HCT116 (cell line): ENCODE results near the gene DPYSL5. TPM values are rescaled to one million over a fixed set of nuclear protein-coding genes. Genes with fewer than 3 reads are reported as not detected.

ENCODE experiments used
- ATAC-seq: fragments of 200-7000 bp; cut with Tn5 transposase; 2 replicates; pipeline ENCODE4 v1.9.1; 2020; ENCODE audit warnings: mild to moderate bottlenecking, moderate library complexity
- BruUV-seq: library from RNA; stranded (reverse); fragments of 400-500 nt; replicated peaks from 2 replicates; lab custom pipeline; 2021; lab: Mats Ljungman, UMichigan
- CTCF ChIA-PET: fragments of 300-600 bp; sonication (Branson Sonifier 250); formaldehyde crosslinking; loops from one replicate; lab custom pipeline; 2021; ENCODE audit warnings: antibody characterized with exemption; lab: Charles Lee
- POLR2A ChIA-PET: fragments of 300-600, 350-600 bp; sonication (Branson Sonifier 250); formaldehyde crosslinking; loops from one replicate; lab custom pipeline; 2021; ENCODE audit warnings: antibody characterized with exemption; lab: Charles Lee
- RAD21 ChIA-PET, 2 experiments: fragments of 300-600 bp; sonication (Branson Sonifier 250); formaldehyde crosslinking; loops; one replicate each; lab custom pipeline; 2023; ENCODE audit warnings: low total read pairs in 2 of 2; ENCODE audit not compliant: uncharacterized antibody in 2 of 2, unreplicated experiment in 2 of 2, low non-redundant PET in 1 of 2; lab: Charles Lee
- DNase-seq: peaks from one replicate; pipeline ENCODE4 v3.0.0-alpha.2; 2010; ENCODE audit warnings: low read depth, low spot score
- H2AFZ ChIP-seq: fragments of 200-600 bp; shearing (Covaris generic), sonication (generic); 2 replicates; pipeline ENCODE4 v1.6.1; 2017; ENCODE audit warnings: low read depth, mixed run types, mixed read lengths, antibody characterized with exemption, low read length; ENCODE audit not compliant: poor library complexity, severe bottlenecking
- H3K27ac ChIP-seq: 2 replicates; pipeline ENCODE4 v1.5.1; 2012; ENCODE audit warnings: low read depth, low read length
- H3K27me3 ChIP-seq: fragments of 200-600 bp; sonication (generic); 2 replicates; pipeline ENCODE4 v1.6.1; 2016; ENCODE audit warnings: mixed run types, low read length, mixed read lengths; ENCODE audit not compliant: insufficient read depth
- H3K36me3 ChIP-seq, 2 experiments: fragments of 200-500 bp in 1 of 2; fragments of 200-600 bp in 1 of 2; sonication (Bioruptor generic) in 1 of 2; sonication (generic) in 1 of 2; 2 replicates each; pipeline versions ENCODE4 v1.5.1 to v1.6.1; 2014 to 2016; ENCODE audit warnings: low read length in 2 of 2, inconsistent platforms in 1 of 2, mixed read lengths in 1 of 2, mixed run types in 1 of 2; ENCODE audit not compliant: insufficient read depth in 2 of 2, control insufficient read depth in 1 of 2
- H3K4me1 ChIP-seq, 2 experiments: fragments of 200-600 bp in 1 of 2; sonication (generic) in 1 of 2; 2 replicates each; pipeline versions ENCODE4 v1.5.1 to v1.6.1; 2012 to 2017; ENCODE audit warnings: low read length in 2 of 2, inconsistent platforms in 1 of 2, mild to moderate bottlenecking in 1 of 2, mixed read lengths in 1 of 2, mixed run types in 1 of 2, moderate library complexity in 1 of 2; ENCODE audit not compliant: insufficient read depth in 2 of 2, control insufficient read depth in 1 of 2
- H3K4me2 ChIP-seq: fragments of 200-600 bp; sonication (generic); 2 replicates; pipeline ENCODE4 v1.6.1; 2017; ENCODE audit warnings: mixed run types, low read length, mixed read lengths
- H3K4me3 ChIP-seq, 2 experiments: fragments of 200-600 bp in 1 of 2; sonication (generic) in 1 of 2; replicated peaks in 1 of 2; 2 replicates each; pipeline ENCODE4 v1.5.1; 2011 to 2016; ENCODE audit warnings: low read length in 2 of 2, control low read depth in 1 of 2, low read depth in 1 of 2, mild to moderate bottlenecking in 1 of 2, mixed read lengths in 1 of 2, mixed run types in 1 of 2
- H3K79me2 ChIP-seq: fragments of 200-600 bp; sonication (generic); 2 replicates; pipeline ENCODE4 v1.6.1; 2017; ENCODE audit warnings: mild to moderate bottlenecking, mixed run types, low read length, moderate library complexity, mixed read lengths; ENCODE audit not compliant: insufficient read depth
- H3K9ac ChIP-seq: fragments of 200-600 bp; sonication (generic); 2 replicates; pipeline ENCODE4 v1.6.1; 2016; ENCODE audit warnings: low read length, mixed read lengths
- H3K9me2 ChIP-seq: fragments of 200-600 bp; sonication (generic), shearing (Covaris generic); 2 replicates; pipeline ENCODE4 v1.6.1; 2017; ENCODE audit warnings: mixed run types, mild to moderate bottlenecking, moderate library complexity; ENCODE audit not compliant: insufficient read depth
- H3K9me3 ChIP-seq, 2 experiments: fragments of 200-500 bp in 1 of 2; fragments of 200-600 bp in 1 of 2; sonication (Bioruptor generic) in 1 of 2; sonication (generic) in 1 of 2; 2 replicates each; pipeline ENCODE4 v1.6.1; 2014 to 2017; ENCODE audit warnings: low read length in 2 of 2, mixed read lengths in 2 of 2, inconsistent platforms in 1 of 2, low read depth in 1 of 2, mild to moderate bottlenecking in 1 of 2, mixed run types in 1 of 2, moderate library complexity in 1 of 2; ENCODE audit not compliant: control insufficient read depth in 1 of 2, insufficient read depth in 1 of 2
- H4K20me1 ChIP-seq: fragments of 200-600 bp; sonication (generic), shearing (Covaris generic); 2 replicates; pipeline ENCODE4 v1.6.1; 2017; ENCODE audit warnings: mixed run types, mild to moderate bottlenecking, moderate library complexity; ENCODE audit not compliant: insufficient read depth
- CBX3 ChIP-seq: IDR thresholded peaks from 2 replicates; pipeline ENCODE4 v1.6.1; 2012; ENCODE audit warnings: low read depth
- CEBPB ChIP-seq: IDR thresholded peaks from 2 replicates; pipeline ENCODE4 v1.6.1; 2012; ENCODE audit warnings: low read depth
- CTCF ChIP-seq, 3 experiments: fragments of 200-600 bp in 1 of 3; sonication (generic) in 1 of 3; IDR thresholded peaks in 2 of 3; conservative IDR thresholded peaks in 1 of 3; 2 replicates each; pipeline ENCODE4 v1.5.1; 2012 to 2017; ENCODE audit warnings: low read depth in 2 of 3, low read length in 2 of 3, antibody characterized with exemption in 1 of 3, borderline replicate concordance in 1 of 3, control low read depth in 1 of 3, mild to moderate bottlenecking in 1 of 3, mixed read lengths in 1 of 3, mixed run types in 1 of 3, moderate library complexity in 1 of 3; ENCODE audit not compliant: insufficient read depth in 1 of 3
- EZH2 ChIP-seq: fragments of 200-600 bp; sonication (generic); IDR thresholded peaks from 2 replicates; pipeline ENCODE4 v1.6.1; 2017; ENCODE audit warnings: antibody characterized with exemption, mixed run types
- EZH2phosphoT487 ChIP-seq: fragments of 200-600 bp; IDR thresholded peaks from 2 replicates; pipeline ENCODE4 v1.6.1; 2018; ENCODE audit warnings: antibody characterized with exemption, borderline replicate concordance
- FOSL1 ChIP-seq: IDR thresholded peaks from 2 replicates; pipeline ENCODE4 v1.6.1; 2012; ENCODE audit warnings: low read depth
- MAX ChIP-seq: IDR thresholded peaks from 2 replicates; pipeline ENCODE4 v1.6.1; 2012
- POLR2A ChIP-seq: IDR thresholded peaks from 2 replicates; pipeline ENCODE4 v1.7.0; 2011; ENCODE audit warnings: borderline replicate concordance; ENCODE audit not compliant: insufficient read depth, insufficient read length; ENCODE audit errors: extremely low read depth
- POLR2AphosphoS5 ChIP-seq: IDR thresholded peaks from 2 replicates; pipeline ENCODE4 v1.6.1; 2011; ENCODE audit warnings: mild to moderate bottlenecking, low read depth, low read length, moderate library complexity
- RAD21 ChIP-seq: IDR thresholded peaks from 2 replicates; pipeline ENCODE4 v1.6.1; 2012; ENCODE audit warnings: low read depth, mild to moderate bottlenecking
- REST ChIP-seq: IDR thresholded peaks from 2 replicates; pipeline ENCODE4 v1.6.1; 2012; ENCODE audit warnings: low read depth
- SIN3A ChIP-seq: IDR thresholded peaks from 2 replicates; pipeline ENCODE4 v1.6.1; 2012; ENCODE audit warnings: low read depth
- SP1 ChIP-seq: IDR thresholded peaks from 2 replicates; pipeline ENCODE4 v1.6.1; 2012; ENCODE audit warnings: low read depth
- SRF ChIP-seq: IDR thresholded peaks from 2 replicates; pipeline ENCODE4 v1.6.1; 2012; ENCODE audit warnings: low read depth
- ZBTB33 ChIP-seq: IDR thresholded peaks from 2 replicates; pipeline ENCODE4 v1.6.1; 2011; ENCODE audit warnings: mild to moderate bottlenecking, low read length, moderate library complexity; ENCODE audit not compliant: insufficient replicate concordance; ENCODE audit errors: extremely low read depth
- ZFX ChIP-seq: fragments of 450-650 bp; IDR thresholded peaks from 2 replicates; pipeline ENCODE4 v1.6.1; 2017
- intact Hi-C: fragments of 100-400 bp; cut with micrococcal nuclease; formaldehyde crosslinking; loops from 2 replicates; pipeline ENCODE4 v1.10.0; 2022
- total RNA-seq: library from RNA; stranded (reverse); gene quantifications from one replicate; pipeline ENCODE4 v1.2.1, GENCODE V29; 2021; ENCODE audit not compliant: unreplicated experiment

The DPYSL5 gene
- total RNA-seq, 1 experiment from 2014 or later: 8.4 TPM

GRCh38 chr2:26880161-26880560, 32.2 kb downstream of the DPYSL5 start:
- no peaks in the 10 kb centered on the region for H3K27me3 ChIP-seq
- RAD21 ChIA-PET: no interaction called here
- no peak overlapping the region for H3K4me2 ChIP-seq
- H3K79me2 ChIP-seq: no peaks in the 10 kb centered on the region
- H2AFZ ChIP-seq: no peak overlapping the region
- TF ChIP-seq EZH2phosphoT487 (no peak), SP1 (no peak), EZH2 (no peak), CEBPB (no peak), CTCF (IDR thresholded peaks at IDR 0.05 in 2 of 3, conservative IDR thresholded peaks at IDR 0.05 in 1 of 3; ENCODE audit: borderline replicate concordance in 1 of 3, insufficient read depth in 1 of 3, low read depth in 2 of 3, low read length in 2 of 3) (no peak), POLR2AphosphoS5 (no peak), POLR2A (no peak), SIN3A (no peak), RAD21 (no peak), ZBTB33 (no peak), FOSL1 (no peak), CBX3 (no peak), ZFX (no peak), MAX (no peak), REST (no peak), SRF (no peak)
- BruUV-seq: no TSS peak
- H3K27ac ChIP-seq: no peak overlapping the region
- no peaks in the 10 kb centered on the region for H3K9me3 ChIP-seq
- DNase-seq (no peak), ATAC-seq (no peak)
- no peaks in the 10 kb centered on the region for H3K36me3 ChIP-seq
- no peaks in the 10 kb centered on the region for H3K9me2 ChIP-seq
- POLR2A ChIA-PET: no interaction called here
- no peak overlapping the region for H3K9ac ChIP-seq
- no peaks in the 10 kb centered on the region for H4K20me1 ChIP-seq
- H3K4me3 ChIP-seq: no peak overlapping the region
- intact Hi-C loops: no loop called here
- CTCF ChIA-PET: no interaction called here
- no peaks in the 10 kb centered on the region for H3K4me1 ChIP-seq
